GM10248 (cell line): ENCODE data around the gene TXNDC9.
A peak's percentile ranks its signal among the peaks of the same experiment; 100 is the strongest.
"Not testable (repeated sequence)": the region's sequence is repeated elsewhere in the genome, so short reads cannot be mapped to it uniquely, and the experiment has no call there.

Experiments used
- CTCF ChIA-PET: fragments of 300-600 bp; sonication (Branson Sonifier 250); formaldehyde crosslinking; extraction: SDS; loops from one replicate; lab custom pipeline; 2021; ENCODE audit warnings: antibody characterized with exemption; lab: Yijun Ruan, JAX
- POLR2A ChIA-PET: fragments of 350-650 bp; sonication (Branson Sonifier 250); formaldehyde crosslinking; extraction: SDS; loops from one replicate; lab custom pipeline; 2020; ENCODE audit warnings: antibody characterized with exemption; lab: Yijun Ruan, JAX
- DNase-seq: peaks from one replicate; pipeline ENCODE4 v3.0.0; 2012; ENCODE audit errors: extremely low spot score
- TF ChIP-seq, protein P1 (sequence below): IDR thresholded peaks from 2 replicates; pipeline ENCODE4 v1.5.1; 2012; ENCODE audit warnings: mild to moderate bottlenecking, low read depth; ENCODE audit errors: extremely low read depth, missing control alignments, control extremely low read depth

TXNDC9 gene

DNA sequence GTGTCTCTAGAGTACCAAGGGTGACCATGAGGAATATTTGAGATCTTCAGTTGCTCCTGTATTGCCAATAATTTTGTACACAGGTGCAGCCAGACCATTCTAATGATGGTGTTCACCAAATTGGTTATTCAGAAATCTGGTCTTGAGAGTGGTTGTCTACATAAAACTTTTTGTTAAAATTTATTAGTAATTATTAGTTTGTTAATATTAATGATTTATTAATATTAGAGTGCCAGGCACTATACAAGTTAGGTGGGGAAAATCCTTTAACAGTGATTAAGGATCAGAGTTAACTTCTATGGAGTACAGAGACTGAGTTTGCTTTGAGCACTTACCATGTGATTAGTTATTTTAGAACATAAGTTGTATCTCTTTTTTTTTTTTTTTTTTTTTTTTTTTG, 10.1 kb upstream of the TXNDC9 start:
- TF ChIP-seq, protein P1, sequence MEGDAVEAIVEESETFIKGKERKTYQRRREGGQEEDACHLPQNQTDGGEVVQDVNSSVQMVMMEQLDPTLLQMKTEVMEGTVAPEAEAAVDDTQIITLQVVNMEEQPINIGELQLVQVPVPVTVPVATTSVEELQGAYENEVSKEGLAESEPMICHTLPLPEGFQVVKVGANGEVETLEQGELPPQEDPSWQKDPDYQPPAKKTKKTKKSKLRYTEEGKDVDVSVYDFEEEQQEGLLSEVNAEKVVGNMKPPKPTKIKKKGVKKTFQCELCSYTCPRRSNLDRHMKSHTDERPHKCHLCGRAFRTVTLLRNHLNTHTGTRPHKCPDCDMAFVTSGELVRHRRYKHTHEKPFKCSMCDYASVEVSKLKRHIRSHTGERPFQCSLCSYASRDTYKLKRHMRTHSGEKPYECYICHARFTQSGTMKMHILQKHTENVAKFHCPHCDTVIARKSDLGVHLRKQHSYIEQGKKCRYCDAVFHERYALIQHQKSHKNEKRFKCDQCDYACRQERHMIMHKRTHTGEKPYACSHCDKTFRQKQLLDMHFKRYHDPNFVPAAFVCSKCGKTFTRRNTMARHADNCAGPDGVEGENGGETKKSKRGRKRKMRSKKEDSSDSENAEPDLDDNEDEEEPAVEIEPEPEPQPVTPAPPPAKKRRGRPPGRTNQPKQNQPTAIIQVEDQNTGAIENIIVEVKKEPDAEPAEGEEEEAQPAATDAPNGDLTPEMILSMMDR = no peak
- ChIA-PET CTCF (interaction anchor here (2.9 to 3.7 kb wide), 2 partner anchors 9 to 11 kb away, joined by 11 to 32 read pairs; partner anchors contain the start of genes EIF5B and TXNDC9), POLR2A (no interaction called here)
- no peak for DNase-seq

DNA sequence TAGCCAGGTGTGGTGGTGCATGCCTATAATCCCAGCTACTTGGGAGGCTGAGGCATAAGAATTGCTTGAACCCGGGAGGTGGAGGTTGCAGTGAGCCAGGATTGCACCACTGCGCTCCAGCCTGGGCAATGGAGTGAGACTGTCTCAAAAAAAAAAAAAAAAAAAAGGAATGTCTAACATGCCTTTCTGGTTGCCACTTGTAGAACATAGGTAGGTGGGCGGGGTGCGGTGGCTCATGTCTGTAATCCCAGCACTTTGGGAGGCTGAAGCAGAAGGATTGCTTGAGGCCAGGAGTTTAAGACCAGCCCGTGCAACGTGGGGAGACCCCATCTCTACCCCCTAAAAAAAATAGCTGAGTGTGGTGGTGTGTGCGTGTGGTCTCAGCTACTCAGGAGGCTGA, 9.3 kb upstream of the TXNDC9 start:
- POLR2A ChIA-PET, DNase-seq: not testable (repeated sequence)
- CTCF ChIA-PET = interaction anchor here (3.7 kb wide), 1 partner anchor 8 kb away, joined by 32 read pairs; the partner anchor contains the start of genes EIF5B and TXNDC9

DNA sequence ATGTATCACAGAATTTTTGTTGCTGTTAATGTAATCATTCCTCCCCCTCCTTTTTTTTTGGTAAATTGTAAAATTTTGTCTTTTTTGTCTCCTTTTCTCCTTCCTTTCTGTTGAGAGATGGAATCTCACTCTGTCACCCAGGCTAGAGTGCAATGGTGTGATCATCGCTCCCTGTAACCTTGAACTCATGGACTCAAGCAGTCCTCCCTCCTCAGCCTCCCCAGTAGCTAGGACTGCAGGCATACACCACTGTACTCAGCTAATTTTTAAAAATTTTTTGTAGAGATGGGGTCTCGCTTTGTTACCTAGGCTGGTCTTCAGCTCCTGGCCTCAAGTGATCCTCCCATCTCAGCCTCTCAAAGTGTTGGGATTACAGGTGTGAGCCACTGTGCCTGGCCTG, 6.4 kb upstream of the TXNDC9 start:
- CTCF ChIA-PET = no interaction called here
- POLR2A ChIA-PET = no interaction called here
- TF ChIP-seq, protein P1 = no peak
- no peak for DNase-seq

DNA sequence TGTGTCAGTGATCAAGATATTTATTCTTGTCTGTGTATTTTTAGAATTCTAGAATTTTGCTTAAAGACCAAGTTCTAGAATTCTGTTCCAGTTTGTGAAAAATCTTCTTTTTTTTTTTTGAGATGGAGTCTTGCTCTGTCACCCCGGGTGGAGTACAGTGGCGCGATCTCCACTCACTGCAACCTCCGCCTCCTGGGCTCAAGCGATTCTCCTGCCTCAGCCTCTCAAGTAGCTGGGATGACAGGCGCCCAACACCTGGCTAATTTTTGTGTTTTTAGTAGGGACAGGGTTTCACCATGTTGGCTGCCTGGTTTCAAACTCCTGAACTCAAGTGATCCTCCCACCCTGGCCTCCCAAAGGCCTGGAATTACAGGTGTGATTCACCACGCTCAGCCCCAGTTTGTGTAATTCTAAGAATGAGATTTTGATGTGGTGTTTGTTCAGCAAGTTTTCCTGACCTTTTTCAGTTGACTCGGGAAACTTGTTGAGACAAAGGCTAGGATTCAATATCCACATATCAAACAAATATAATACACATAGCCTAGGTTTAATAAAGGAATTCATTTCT, 4.6 kb upstream of the TXNDC9 start:
- CTCF ChIA-PET = interaction anchor here (1.3 kb wide), 1 partner anchor 138 kb away, joined by 4 read pairs; no protein-coding TSS in a partner anchor
- DNase-seq = no peak
- POLR2A ChIA-PET = no interaction called here
- TF ChIP-seq, protein P1 = no peak

DNA sequence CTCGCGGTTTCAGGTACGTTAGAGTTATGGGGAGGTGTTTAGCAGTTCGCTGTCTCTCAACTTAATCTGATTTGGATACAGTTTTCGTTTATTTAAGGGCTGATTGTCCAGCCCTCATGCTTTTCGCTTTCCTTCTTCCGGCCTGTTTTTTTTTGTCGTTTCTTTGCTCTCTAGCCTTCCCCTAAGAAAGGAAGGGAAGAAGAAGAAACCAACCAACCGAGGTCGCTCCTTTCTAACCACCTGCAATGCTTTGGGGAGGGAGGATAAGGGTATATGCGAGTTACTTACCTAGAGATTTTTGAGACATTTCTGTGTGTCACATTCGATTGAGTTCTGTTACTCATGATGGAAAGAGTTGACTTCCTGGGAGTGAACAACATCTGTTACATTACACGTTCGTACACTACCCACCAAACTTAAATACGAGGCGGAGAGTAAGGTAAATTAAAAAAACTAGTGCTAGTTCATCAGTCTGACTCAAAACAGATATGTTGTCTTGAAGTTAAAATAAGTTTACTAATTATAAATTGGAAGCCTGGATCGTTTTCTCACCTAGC, 2.0 kb upstream of the TXNDC9 start:
- ChIA-PET POLR2A (no interaction called here), CTCF (interaction anchor here (1.0 to 4.4 kb wide), 7 partner anchors 9 to 166 kb away, joined by 3 to 32 read pairs (median 4); no protein-coding TSS in a partner anchor)
- DNase-seq = no peak
- TF ChIP-seq, protein P1 = no peak

DNA sequence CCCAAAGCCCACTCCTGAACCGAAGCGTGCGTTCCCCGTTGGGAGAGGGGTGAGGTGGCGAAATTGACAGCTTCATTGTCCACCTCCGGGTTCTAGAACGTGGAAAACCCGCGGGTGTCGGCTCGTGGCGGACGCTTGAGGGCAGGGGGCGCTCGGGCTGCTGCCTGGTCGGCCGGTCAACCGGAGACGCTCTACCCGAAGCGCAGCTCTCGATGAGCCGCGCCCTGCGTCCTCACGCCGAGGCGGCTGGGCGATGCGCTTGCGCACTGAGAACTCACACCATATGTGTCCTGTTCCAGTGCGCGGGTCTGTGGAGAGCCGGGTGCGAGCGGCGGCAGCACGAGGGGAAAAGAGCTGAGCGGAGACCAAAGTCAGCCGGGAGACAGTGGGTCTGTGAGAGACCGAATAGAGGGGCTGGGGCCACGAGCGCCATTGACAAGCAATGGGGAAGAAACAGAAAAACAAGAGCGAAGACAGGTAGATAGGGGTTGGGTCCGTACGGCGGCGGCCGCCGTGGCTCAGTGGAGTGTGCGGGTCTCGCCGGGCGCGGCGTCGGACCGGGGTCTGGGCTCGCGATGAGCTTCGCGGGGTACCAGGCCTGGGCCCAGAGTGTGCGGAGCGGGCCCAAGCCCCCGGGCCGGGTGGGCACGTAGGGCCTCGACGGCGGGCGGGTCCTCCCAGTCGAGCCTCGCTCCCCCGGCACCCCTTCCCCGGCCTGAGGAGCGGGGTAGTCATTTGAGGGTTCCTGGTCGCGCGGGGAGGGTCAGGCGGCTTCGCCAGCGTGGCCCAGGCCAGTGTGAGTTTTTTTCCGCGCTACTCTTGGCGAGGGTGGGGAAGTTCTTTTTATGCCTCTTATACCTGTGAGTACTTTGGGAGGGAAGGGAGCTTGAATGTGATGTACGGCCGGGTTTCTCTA, 1.2 kb upstream of the TXNDC9 start, which contains the start of gene EIF5B:
TSS of gene EIF5B (plus strand) at position 277 of the 916 bp plus-strand sequence. CDS start at position 443, 166 bp downstream.
- ChIA-PET CTCF (interaction anchor here (0.7 to 4.4 kb wide), 17 partner anchors 10 to 196 kb away, joined by 3 to 32 read pairs (median 3); partner anchors contain the start of genes C2orf15, LIPT1 and TSGA10), POLR2A (interaction anchor here (0.6 to 1.5 kb wide), 3 partner anchors 117 to 155 kb away, joined by 3 read pairs; no protein-coding TSS in a partner anchor)
- TF ChIP-seq, protein P1 = peak; percentile 90
- peak; percentile 93 for DNase-seq
